Cortex of kidney (tissue), 1 donor: ENCODE measurements around the gene FGF5.

Source experiments
- DNase-seq: peaks from one replicate; lab custom pipeline; 2025; lab: John Stamatoyannopoulos, UW

The FGF5 gene

GRCh38 chr4:80340036-80340435 lies 73.6 kb downstream of the FGF5 start:
- no peak for DNase-seq
